ENCODE data around the gene TGFBRAP1. TPM values are rescaled to one million over a fixed set of nuclear protein-coding genes. Genes with fewer than 3 reads are reported as not detected.

TGFBRAP1 gene
- total and polyA plus RNA-seq, 2 experiments from 2014 or later, result 8.5 to 11.3 TPM

DNA sequence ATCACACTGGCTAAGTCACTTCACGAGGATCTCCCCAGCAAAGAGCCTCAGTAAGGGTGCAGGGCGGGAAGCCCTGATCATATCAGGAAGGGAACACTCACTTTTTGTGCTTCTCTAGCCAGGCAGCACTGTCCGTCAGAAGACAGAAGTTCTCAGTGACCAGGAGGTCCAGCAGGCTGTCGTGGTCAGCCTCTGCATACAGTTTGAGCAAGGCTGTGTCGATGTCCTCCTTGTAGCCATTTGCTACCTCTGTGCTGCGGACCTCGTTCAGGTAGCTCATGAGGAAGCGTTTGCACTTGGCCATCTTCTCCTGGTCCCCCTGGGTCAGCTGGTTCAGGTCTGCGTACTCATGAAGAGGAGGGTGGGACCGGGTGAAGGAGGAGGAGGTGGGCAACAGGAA lies 49.3 kb downstream of the TGFBRAP1 start:
- WGBS, 2 experiments (ENCODE audit: low coverage in 1 of 2, low lambda C conversion rate in 2 of 2, missing lambda C conversion rate in 2 of 2), result 88 to 92% methylated on average over 10 of the region's 10 CpGs
- Histone ChIP-seq H3K4me1 (ENCODE audit: insufficient read depth) (no peaks in the 10 kb centered on the region), H3K36me3 (ENCODE audit: low read depth) (peaks cover 9% of the 10 kb centered on the region), H4K20me1 (ENCODE audit: insufficient read depth) (no peaks in the 10 kb centered on the region), H3K79me2 (ENCODE audit: insufficient read depth) (no peaks in the 10 kb centered on the region), H3K9ac (no peak overlapping the region), H3K27me3 (replicated peaks; ENCODE audit: insufficient read depth) (no peaks in the 10 kb centered on the region), H3K27ac (no peak overlapping the region), H3K9me3 (ENCODE audit: low read depth) (no peaks in the 10 kb centered on the region), H3F3A (ENCODE audit: insufficient read depth) (no peaks in the 10 kb centered on the region), H2AFZ (no peak overlapping the region), H3K4me3 (no peak overlapping the region), H3K4me2 (ENCODE audit: unreplicated experiment) (no peak overlapping the region), H3K9me2 (ENCODE audit: insufficient read depth) (no peaks in the 10 kb centered on the region)
- no peak for TF ChIP-seq EZH2phosphoT487 (IDR thresholded peaks at IDR 0.05; ENCODE audit: insufficient read depth, low read depth)
- TF ChIP-seq EZH2 (IDR thresholded peaks at IDR 0.05; ENCODE audit: insufficient read depth, poor library complexity, severe bottlenecking), result no peak
- in situ Hi-C loops (cut with MboI), result no loop called here
- no peak for DNase-seq

DNA sequence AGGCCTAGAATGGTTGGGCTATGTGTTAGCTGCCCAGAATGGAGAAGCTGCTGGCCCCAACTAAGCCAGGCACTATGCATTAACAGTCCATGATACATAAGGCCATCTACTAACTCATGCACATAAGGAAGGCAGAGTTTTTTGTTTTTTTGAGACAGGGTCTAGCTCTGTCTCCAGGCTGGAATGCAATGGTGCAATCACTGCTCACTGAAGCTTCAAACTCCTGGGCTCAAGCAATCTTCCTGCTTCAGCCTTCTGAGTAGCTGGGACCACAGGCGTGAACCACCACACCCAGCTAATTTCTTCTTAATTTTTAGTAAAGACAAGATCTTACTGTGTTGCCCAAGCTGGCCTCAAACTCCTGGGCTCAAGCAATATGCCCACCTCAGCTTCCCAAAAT lies 50.4 kb downstream of the TGFBRAP1 start:
- Histone ChIP-seq H3K27ac (no peak overlapping the region), H3K27me3 (replicated peaks; ENCODE audit: insufficient read depth) (no peaks in the 10 kb centered on the region), H3F3A (ENCODE audit: insufficient read depth) (no peaks in the 10 kb centered on the region), H3K4me3 (no peak overlapping the region), H3K9me3 (ENCODE audit: low read depth) (no peaks in the 10 kb centered on the region), H3K79me2 (ENCODE audit: insufficient read depth) (no peaks in the 10 kb centered on the region), H3K9me2 (ENCODE audit: insufficient read depth) (no peaks in the 10 kb centered on the region), H3K4me2 (ENCODE audit: unreplicated experiment) (no peak overlapping the region), H2AFZ (no peak overlapping the region), H4K20me1 (ENCODE audit: insufficient read depth) (no peaks in the 10 kb centered on the region), H3K9ac (no peak overlapping the region), H3K36me3 (ENCODE audit: low read depth) (peaks cover 11% of the 10 kb centered on the region), H3K4me1 (ENCODE audit: insufficient read depth) (no peaks in the 10 kb centered on the region)
- WGBS, 2 experiments (ENCODE audit: low coverage in 1 of 2, low lambda C conversion rate in 2 of 2, missing lambda C conversion rate in 2 of 2), result 95 to 100% methylated on average over 1 of the region's 1 CpG
- TF ChIP-seq EZH2phosphoT487 (IDR thresholded peaks at IDR 0.05; ENCODE audit: insufficient read depth, low read depth) (no peak), EZH2 (IDR thresholded peaks at IDR 0.05; ENCODE audit: insufficient read depth, poor library complexity, severe bottlenecking) (no peak)
- no peak for DNase-seq
- in situ Hi-C loops (cut with MboI), result no loop called here

DNA sequence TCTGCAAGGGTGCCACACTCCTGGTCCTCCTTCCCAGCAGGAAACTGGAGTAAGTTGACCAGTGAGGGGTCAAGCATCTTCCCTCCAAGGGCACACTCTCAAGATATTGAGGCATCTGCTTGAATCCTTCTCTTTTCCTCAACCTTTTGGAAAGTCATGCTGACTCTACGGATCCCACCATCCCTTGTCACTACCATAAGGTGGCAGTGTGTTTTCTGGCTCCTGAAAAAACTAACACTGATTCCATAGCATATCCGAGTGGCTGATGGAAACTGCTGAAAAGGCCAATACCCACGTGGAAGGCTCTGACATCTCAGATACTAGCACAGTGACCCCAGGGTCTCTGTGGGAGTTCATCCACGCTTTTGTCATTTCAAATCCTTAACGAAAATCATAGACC lies 50.9 kb downstream of the TGFBRAP1 start:
- Histone ChIP-seq H3F3A (ENCODE audit: insufficient read depth) (no peaks in the 10 kb centered on the region), H3K79me2 (ENCODE audit: insufficient read depth) (no peaks in the 10 kb centered on the region), H3K9ac (no peak overlapping the region), H3K9me3 (ENCODE audit: low read depth) (no peaks in the 10 kb centered on the region), H4K20me1 (ENCODE audit: insufficient read depth) (no peaks in the 10 kb centered on the region), H3K4me1 (ENCODE audit: insufficient read depth) (no peaks in the 10 kb centered on the region), H3K27me3 (replicated peaks; ENCODE audit: insufficient read depth) (no peaks in the 10 kb centered on the region), H3K9me2 (ENCODE audit: insufficient read depth) (no peaks in the 10 kb centered on the region), H2AFZ (no peak overlapping the region), H3K4me3 (no peak overlapping the region), H3K27ac (no peak overlapping the region), H3K36me3 (ENCODE audit: low read depth) (peaks cover 11% of the 10 kb centered on the region), H3K4me2 (ENCODE audit: unreplicated experiment) (no peak overlapping the region)
- in situ Hi-C loops (cut with MboI), result no loop called here
- 61 to 64% methylated on average over 5 of the region's 5 CpGs for WGBS, 2 experiments (ENCODE audit: low coverage in 1 of 2, low lambda C conversion rate in 2 of 2, missing lambda C conversion rate in 2 of 2)
- no peak for DNase-seq
- TF ChIP-seq EZH2 (IDR thresholded peaks at IDR 0.05; ENCODE audit: insufficient read depth, poor library complexity, severe bottlenecking) (no peak), EZH2phosphoT487 (IDR thresholded peaks at IDR 0.05; ENCODE audit: insufficient read depth, low read depth) (no peak)

DNA sequence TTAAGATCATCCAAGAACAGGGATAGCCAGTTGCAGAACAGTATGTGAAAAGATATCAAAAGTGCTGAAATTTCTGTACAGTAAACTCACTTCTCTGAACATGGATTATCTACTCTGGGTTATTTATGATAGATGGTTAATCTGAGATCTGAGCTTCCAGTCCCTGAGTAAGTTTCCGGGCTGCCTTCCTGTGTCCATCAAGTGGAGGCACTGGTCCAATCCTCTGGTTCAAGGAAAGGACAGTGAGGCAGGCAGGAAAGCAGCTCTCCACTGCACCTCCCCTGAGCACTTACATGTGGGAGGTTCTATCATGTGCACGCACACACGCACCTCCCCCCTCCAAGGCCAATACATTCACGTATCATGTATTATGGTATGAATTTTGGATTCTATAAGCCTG lies 55.5 kb downstream of the TGFBRAP1 start:
- Histone ChIP-seq H3K79me2 (ENCODE audit: insufficient read depth) (no peaks in the 10 kb centered on the region), H3K27ac (no peak overlapping the region), H4K20me1 (ENCODE audit: insufficient read depth) (no peaks in the 10 kb centered on the region), H3K9me3 (ENCODE audit: low read depth) (no peaks in the 10 kb centered on the region), H3K9ac (no peak overlapping the region), H3K4me1 (ENCODE audit: insufficient read depth) (no peaks in the 10 kb centered on the region), H3K27me3 (replicated peaks; ENCODE audit: insufficient read depth) (no peaks in the 10 kb centered on the region), H3K36me3 (ENCODE audit: low read depth) (peaks cover 11% of the 10 kb centered on the region; the same call in 1 of the 2 replicates), H3K9me2 (ENCODE audit: insufficient read depth) (no peaks in the 10 kb centered on the region), H3K4me3 (no peak overlapping the region), H2AFZ (no peak overlapping the region), H3F3A (ENCODE audit: insufficient read depth) (no peaks in the 10 kb centered on the region), H3K4me2 (ENCODE audit: unreplicated experiment) (no peak overlapping the region)
- in situ Hi-C loops (cut with MboI), result no loop called here
- no peak for DNase-seq
- TF ChIP-seq EZH2 (IDR thresholded peaks at IDR 0.05; ENCODE audit: insufficient read depth, poor library complexity, severe bottlenecking) (no peak), EZH2phosphoT487 (IDR thresholded peaks at IDR 0.05; ENCODE audit: insufficient read depth, low read depth) (no peak)
- WGBS, 2 experiments (ENCODE audit: low coverage in 1 of 2, low lambda C conversion rate in 2 of 2, missing lambda C conversion rate in 2 of 2), result 86 to 87% methylated on average over 4 of the region's 4 CpGs

DNA sequence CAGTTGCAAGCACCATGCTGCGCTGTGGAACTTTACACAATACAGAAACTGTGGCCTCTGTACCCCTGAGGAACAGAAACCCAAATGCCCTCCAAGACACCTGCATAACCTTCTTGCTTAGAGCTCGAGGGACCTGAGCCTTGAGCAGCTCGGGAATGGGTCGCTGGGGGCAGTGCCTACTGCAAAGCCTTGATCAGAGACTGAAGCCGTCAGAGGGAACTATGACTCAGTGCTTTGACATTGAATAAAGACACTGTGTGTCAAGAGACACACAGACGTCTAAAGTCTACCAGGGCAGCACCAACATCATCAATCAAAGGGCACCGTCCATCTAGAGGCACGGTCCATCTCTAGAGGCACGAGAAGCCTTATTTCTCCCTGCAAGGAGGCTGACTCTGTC lies 57.4 kb downstream of the TGFBRAP1 start:
- TF ChIP-seq EZH2phosphoT487 (IDR thresholded peaks at IDR 0.05; ENCODE audit: insufficient read depth, low read depth) (no peak), EZH2 (IDR thresholded peaks at IDR 0.05; ENCODE audit: insufficient read depth, poor library complexity, severe bottlenecking) (no peak)
- H3K9me3 ChIP-seq (ENCODE audit: low read depth), result no peaks in the 10 kb centered on the region
- no peak overlapping the region for H3K4me3 ChIP-seq
- H3K4me2 ChIP-seq (ENCODE audit: unreplicated experiment), result no peak overlapping the region
- WGBS, 2 experiments (ENCODE audit: low coverage in 1 of 2, low lambda C conversion rate in 2 of 2, missing lambda C conversion rate in 2 of 2), result 84 to 87% methylated on average over 9 of the region's 9 CpGs
- H3K4me1 ChIP-seq (ENCODE audit: insufficient read depth), result no peaks in the 10 kb centered on the region
- no peaks in the 10 kb centered on the region for H3K27me3 ChIP-seq (replicated peaks; ENCODE audit: insufficient read depth)
- H3K27ac ChIP-seq, result no peak overlapping the region
- no peak overlapping the region for H2AFZ ChIP-seq
- no peak overlapping the region for H3K9ac ChIP-seq
- H3F3A ChIP-seq (ENCODE audit: insufficient read depth), result no peaks in the 10 kb centered on the region
- no peaks in the 10 kb centered on the region for H3K9me2 ChIP-seq (ENCODE audit: insufficient read depth)
- in situ Hi-C loops (cut with MboI), result no loop called here
- H3K79me2 ChIP-seq (ENCODE audit: insufficient read depth), result no peaks in the 10 kb centered on the region
- no peak for DNase-seq
- peaks cover 11% of the 10 kb centered on the region; the same call in 1 of the 2 replicates for H3K36me3 ChIP-seq (ENCODE audit: low read depth)
- no peaks in the 10 kb centered on the region for H4K20me1 ChIP-seq (ENCODE audit: insufficient read depth)
